Calu3 (cell line): ENCODE measurements around the gene CLEC4F. TPM values are rescaled to one million over a fixed set of nuclear protein-coding genes. Genes with fewer than 3 reads are reported as not detected.

ENCODE experiments used
- BruUV-seq: library from RNA; stranded (reverse); fragments of 400-500 nt; replicated peaks from 2 replicates; lab custom pipeline; 2021; lab: Mats Ljungman, UMichigan
- CTCF ChIA-PET: fragments of 300-600 bp; sonication (Branson Sonifier 250); formaldehyde crosslinking; loops from one replicate; lab custom pipeline; 2022; ENCODE audit warnings: antibody characterized with exemption; lab: Charles Lee
- DNase-seq: peaks from one replicate; pipeline ENCODE4 v3.0.0; 2022
- H3K27ac Mint-ChIP-seq: one replicate; pipeline ENCODE4 v1.8.0; 2022; ENCODE audit warnings: mixed read lengths; ENCODE audit not compliant: unreplicated experiment
- H3K27me3 Mint-ChIP-seq: one replicate; pipeline ENCODE4 v1.8.0; 2022; ENCODE audit warnings: mixed read lengths; ENCODE audit not compliant: unreplicated experiment
- H3K36me3 Mint-ChIP-seq: one replicate; pipeline ENCODE4 v1.8.0; 2022; ENCODE audit warnings: mild to moderate bottlenecking, moderate library complexity, mixed read lengths; ENCODE audit not compliant: insufficient read depth, unreplicated experiment
- H3K4me1 Mint-ChIP-seq: one replicate; pipeline ENCODE4 v1.8.0; 2022; ENCODE audit warnings: mild to moderate bottlenecking, low read depth, mixed read lengths; ENCODE audit not compliant: unreplicated experiment
- H3K4me3 Mint-ChIP-seq: one replicate; pipeline ENCODE4 v1.8.0; 2022; ENCODE audit warnings: mild to moderate bottlenecking, low read depth, moderate library complexity, mixed read lengths; ENCODE audit not compliant: unreplicated experiment
- H3K9me3 Mint-ChIP-seq: one replicate; pipeline ENCODE4 v1.8.0; 2022; ENCODE audit warnings: low read depth, mixed read lengths; ENCODE audit not compliant: unreplicated experiment
- CTCF ChIP-seq: fragments of 200-600 bp; IDR thresholded peaks from one replicate; pipeline ENCODE4 v1.8.0; 2022; ENCODE audit warnings: antibody characterized with exemption; ENCODE audit not compliant: unreplicated experiment
- intact Hi-C: fragments of 100-400 bp; cut with micrococcal nuclease; formaldehyde crosslinking; loops from one replicate; pipeline ENCODE4 v1.10.0; 2022; ENCODE audit not compliant: unreplicated experiment
- total RNA-seq: library from RNA; stranded (reverse); gene quantifications from 2 replicates; pipeline ENCODE4 v1.2.3, GENCODE V29; 2022

The CLEC4F gene
- total RNA-seq, 1 experiment from 2014 or later: not detected

- CTCF ChIA-PET: no interaction called here
- no peaks in the 10 kb centered on the region for H3K9me3 Mint-ChIP-seq
- no peak for DNase-seq
- BruUV-seq: no TSS peak
- H3K27me3 Mint-ChIP-seq: peaks cover 90% of the 10 kb centered on the region
- no peaks in the 10 kb centered on the region for H3K4me1 Mint-ChIP-seq
- no peak overlapping the region for H3K27ac Mint-ChIP-seq
- no peaks in the 10 kb centered on the region for H3K36me3 Mint-ChIP-seq
- no peak overlapping the region for H3K4me3 Mint-ChIP-seq
- intact Hi-C loops: no loop called here
- no peak for TF ChIP-seq CTCF
These were observed 22.0 kb upstream of the CLEC4F start for GRCh38 chr2:70842401-70842800.

- no peak for DNase-seq
- H3K27ac Mint-ChIP-seq: no peak overlapping the region
- intact Hi-C loops: no loop called here
- CTCF ChIA-PET: no interaction called here
- H3K9me3 Mint-ChIP-seq: no peaks in the 10 kb centered on the region
- no peak for TF ChIP-seq CTCF
- BruUV-seq: no TSS peak
- H3K4me1 Mint-ChIP-seq: no peaks in the 10 kb centered on the region
- H3K27me3 Mint-ChIP-seq: peaks cover 90% of the 10 kb centered on the region
- H3K4me3 Mint-ChIP-seq: no peak overlapping the region
- no peaks in the 10 kb centered on the region for H3K36me3 Mint-ChIP-seq
These were observed 17.9 kb upstream of the CLEC4F start for GRCh38 chr2:70837980-70838925.

- Mint-ChIP-seq H3K27me3 (peaks cover 94% of the 10 kb centered on the region), H3K4me3 (no peak within 1 kb of the TSS), H3K27ac (no peak within 1 kb of the TSS), H3K9me3 (no peaks in the 10 kb centered on the region), H3K36me3 (no peaks in the 10 kb centered on the region), H3K4me1 (no peaks in the 10 kb centered on the region)
- intact Hi-C loops: no loop called here
- CTCF ChIA-PET: no interaction called here
- no TSS peak for BruUV-seq
- no peak for TF ChIP-seq CTCF
- no peak for DNase-seq
These were observed 15.2 kb upstream of the CLEC4F start, which contains the start of gene CD207 for GRCh38 chr2:70835643-70836042. TSS of gene CD207 (minus strand) at chr2:70835816. CDS start at chr2:70835776, 40 bp downstream.

DNA sequence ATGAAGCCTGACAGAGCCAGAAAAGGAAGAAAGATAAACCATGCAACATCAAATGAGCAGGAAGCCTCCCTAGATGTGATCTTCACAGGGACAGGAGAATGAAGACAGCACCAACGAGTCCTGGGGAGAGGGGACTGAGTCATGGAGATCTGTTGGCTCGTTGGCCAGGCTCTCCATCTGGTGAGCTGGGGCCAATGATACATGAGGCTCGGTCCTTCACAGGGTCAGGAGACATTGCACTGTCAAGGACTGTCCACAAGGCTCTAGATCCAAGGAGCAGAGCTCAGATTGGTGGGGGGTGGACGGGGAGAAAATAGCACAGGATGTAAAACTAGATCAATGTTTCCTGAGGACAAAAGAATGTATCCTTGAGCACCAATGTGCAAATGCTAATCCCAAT is 14.5 kb upstream of the CLEC4F start:
- BruUV-seq: no TSS peak
- intact Hi-C loops: no loop called here
- H3K4me3 Mint-ChIP-seq: no peak overlapping the region
- no peak for TF ChIP-seq CTCF
- H3K27me3 Mint-ChIP-seq: peaks cover 98% of the 10 kb centered on the region
- no peaks in the 10 kb centered on the region for H3K36me3 Mint-ChIP-seq
- H3K27ac Mint-ChIP-seq: no peak overlapping the region
- no peaks in the 10 kb centered on the region for H3K9me3 Mint-ChIP-seq
- CTCF ChIA-PET: no interaction called here
- H3K4me1 Mint-ChIP-seq: no peaks in the 10 kb centered on the region
- no peak for DNase-seq
